ENCODE measurements around the gene ZNF649. TPM values are rescaled to one million over a fixed set of nuclear protein-coding genes. Genes with fewer than 3 reads are reported as not detected.

The ZNF649 gene
- total RNA-seq, 2 donors from 2014 or later: 7.2 to 7.4 TPM

DNA sequence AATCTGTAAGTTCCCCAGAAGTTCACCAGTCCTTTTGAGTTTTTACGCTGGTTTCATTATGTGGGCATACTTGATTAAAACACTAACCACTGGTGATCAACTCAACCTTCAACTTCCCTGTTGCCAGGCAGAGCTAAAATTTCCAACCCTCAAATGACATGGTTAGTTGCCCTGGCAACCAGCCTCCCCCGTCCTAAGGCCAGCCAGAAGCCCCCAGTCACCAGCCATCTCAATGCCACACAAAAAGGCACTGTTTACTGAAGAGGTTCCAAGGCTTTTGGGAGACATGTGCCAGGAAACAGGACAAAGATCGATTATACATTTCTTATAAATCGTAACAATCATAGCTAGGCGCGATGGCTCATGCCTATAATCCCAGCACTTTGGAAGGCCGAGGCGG, 1.6 kb downstream of the ZNF649 start:
- TF ChIP-seq, protein P1, sequence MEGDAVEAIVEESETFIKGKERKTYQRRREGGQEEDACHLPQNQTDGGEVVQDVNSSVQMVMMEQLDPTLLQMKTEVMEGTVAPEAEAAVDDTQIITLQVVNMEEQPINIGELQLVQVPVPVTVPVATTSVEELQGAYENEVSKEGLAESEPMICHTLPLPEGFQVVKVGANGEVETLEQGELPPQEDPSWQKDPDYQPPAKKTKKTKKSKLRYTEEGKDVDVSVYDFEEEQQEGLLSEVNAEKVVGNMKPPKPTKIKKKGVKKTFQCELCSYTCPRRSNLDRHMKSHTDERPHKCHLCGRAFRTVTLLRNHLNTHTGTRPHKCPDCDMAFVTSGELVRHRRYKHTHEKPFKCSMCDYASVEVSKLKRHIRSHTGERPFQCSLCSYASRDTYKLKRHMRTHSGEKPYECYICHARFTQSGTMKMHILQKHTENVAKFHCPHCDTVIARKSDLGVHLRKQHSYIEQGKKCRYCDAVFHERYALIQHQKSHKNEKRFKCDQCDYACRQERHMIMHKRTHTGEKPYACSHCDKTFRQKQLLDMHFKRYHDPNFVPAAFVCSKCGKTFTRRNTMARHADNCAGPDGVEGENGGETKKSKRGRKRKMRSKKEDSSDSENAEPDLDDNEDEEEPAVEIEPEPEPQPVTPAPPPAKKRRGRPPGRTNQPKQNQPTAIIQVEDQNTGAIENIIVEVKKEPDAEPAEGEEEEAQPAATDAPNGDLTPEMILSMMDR (IDR thresholded peaks at IDR 0.05): no peak
- Histone ChIP-seq H3K4me1 (peaks cover 0 to 15% of the 10 kb centered on the region in 2 donors), H3K27ac (no peak overlapping the region), H3K27me3 (no peaks in the 10 kb centered on the region), H3K36me3 (peaks cover 21% of the 10 kb centered on the region), H3K9me3 (peaks cover 0 to 16% of the 10 kb centered on the region in 2 donors), H3K4me3 (no peak overlapping the region)
- no peak for DNase-seq (ENCODE audit: low spot score)

- Histone ChIP-seq H3K4me3 (no peak overlapping the region), H3K27ac (no peak overlapping the region), H3K27me3 (no peaks in the 10 kb centered on the region), H3K4me1 (peaks cover 0 to 15% of the 10 kb centered on the region in 2 donors), H3K36me3 (peaks cover 34% of the 10 kb centered on the region), H3K9me3 (peaks cover 0 to 19% of the 10 kb centered on the region in 2 donors)
- no peak for DNase-seq (ENCODE audit: low spot score)
- TF ChIP-seq, protein P1 (IDR thresholded peaks at IDR 0.05): no peak
These were observed 3.0 kb downstream of the ZNF649 start for GRCh38 chr19:51901860-51902259.

GRCh38 chr19:51891193-51891747, 13.5 kb downstream of the ZNF649 start:
- TF ChIP-seq, protein P1 (IDR thresholded peaks at IDR 0.05): no peak
- Histone ChIP-seq H3K4me3 (no peak overlapping the region), H3K9me3 (peaks cover 16 to 82% of the 10 kb centered on the region in 2 donors), H3K4me1 (peaks cover 0 to 6% of the 10 kb centered on the region in 2 donors), H3K27me3 (no peaks in the 10 kb centered on the region), H3K36me3 (peaks cover 79% of the 10 kb centered on the region), H3K27ac (no peak overlapping the region)
- DNase-seq (ENCODE audit: low spot score): no peak

GRCh38 chr19:51889934-51890333, 14.9 kb downstream of the ZNF649 start:
- Histone ChIP-seq H3K27ac (no peak overlapping the region), H3K27me3 (no peaks in the 10 kb centered on the region), H3K9me3 (peaks cover 16 to 70% of the 10 kb centered on the region in 2 donors), H3K4me3 (no peak overlapping the region), H3K36me3 (peaks cover 65% of the 10 kb centered on the region), H3K4me1 (peaks cover 0 to 6% of the 10 kb centered on the region in 2 donors)
- TF ChIP-seq, protein P1 (IDR thresholded peaks at IDR 0.05): no peak
- DNase-seq (ENCODE audit: low spot score): no peak

DNA sequence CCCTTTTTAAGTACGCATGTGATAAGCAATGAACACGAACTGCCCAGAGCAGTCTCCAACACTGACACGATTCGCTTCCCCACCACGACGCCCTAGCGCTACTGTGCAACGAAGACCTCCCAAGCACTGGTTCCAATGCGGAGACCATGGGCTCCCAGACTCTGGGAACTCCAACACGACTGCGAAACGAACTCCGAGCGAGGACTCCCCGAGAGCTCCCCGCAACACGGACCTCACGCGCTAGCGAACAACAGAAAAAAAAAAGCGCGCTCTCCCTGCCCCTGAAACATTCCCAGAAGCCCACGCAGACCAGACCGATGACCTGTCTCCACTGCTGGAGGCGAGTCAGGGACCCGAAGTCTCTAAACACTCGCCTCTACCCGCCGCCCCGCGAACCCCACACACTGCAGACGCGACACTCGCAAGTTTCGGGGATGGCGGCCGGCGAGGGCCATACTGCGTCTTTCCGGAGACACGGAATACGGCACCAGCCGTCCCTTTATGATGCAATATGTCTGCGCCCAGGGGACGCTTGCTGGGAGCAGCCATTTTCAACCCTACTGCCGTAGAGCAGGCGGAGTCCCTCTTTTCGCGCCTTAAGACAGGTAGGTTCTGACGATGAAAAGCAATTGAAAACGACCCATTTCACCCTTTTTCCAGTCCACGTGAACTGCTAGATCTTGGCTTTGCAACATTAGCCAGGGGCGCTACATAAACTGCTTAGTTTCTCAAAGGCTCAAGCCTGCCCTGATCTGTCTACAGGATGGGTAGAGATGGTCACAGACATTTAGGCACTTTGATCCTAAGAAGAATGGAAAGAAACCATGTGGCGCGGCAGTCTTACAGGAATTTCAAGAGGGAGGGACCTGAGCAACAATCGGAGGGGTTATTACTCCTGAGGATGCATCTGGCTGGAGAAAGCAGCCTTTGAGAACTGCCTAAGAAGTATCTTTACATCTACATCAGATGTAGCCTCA, 17.0 kb downstream of the ZNF649 start, which contains the start of gene ZNF577:
Gene ZNF577 (minus strand): TSS at position 430 of the 977 bp plus-strand sequence. CDS start 7,569 bp downstream, outside the sequence.
- peaks cover 16 to 50% of the 10 kb centered on the region in 2 donors for H3K9me3 ChIP-seq
- peak within 1 kb of the TSS; percentile 71 to 80 for H3K27ac ChIP-seq
- peaks cover 44% of the 10 kb centered on the region for H3K36me3 ChIP-seq

More for the DNA sequence above, 17.0 kb downstream of the ZNF649 start, which contains the start of gene ZNF577:
- peak; percentile 86 for DNase-seq (ENCODE audit: low spot score)
- H3K4me1 ChIP-seq: peaks cover 0 to 6% of the 10 kb centered on the region in 2 donors
- no peaks in the 10 kb centered on the region for H3K27me3 ChIP-seq
- TF ChIP-seq, protein P1 (IDR thresholded peaks at IDR 0.05): no peak
- peak within 1 kb of the TSS; percentile 66 to 79 for H3K4me3 ChIP-seq
